Measurements from ENCODE around the gene ZNF804A.

- TF ChIP-seq TAF1 (conservative IDR thresholded peaks at IDR 0.05) (no peak), YY1 (IDR thresholded peaks at IDR 0.05) (no peak), EGR1 (IDR thresholded peaks at IDR 0.05; ENCODE audit: low read depth in 2 of 2) (no peak), GABPA (IDR thresholded peaks at IDR 0.05 in 1 of 2, conservative IDR thresholded peaks at IDR 0.05 in 1 of 2) (no peak), RAD21 (IDR thresholded peaks at IDR 0.05) (no peak), REST (IDR thresholded peaks at IDR 0.05) (no peak)
- TF ChIP-seq, protein P1, sequence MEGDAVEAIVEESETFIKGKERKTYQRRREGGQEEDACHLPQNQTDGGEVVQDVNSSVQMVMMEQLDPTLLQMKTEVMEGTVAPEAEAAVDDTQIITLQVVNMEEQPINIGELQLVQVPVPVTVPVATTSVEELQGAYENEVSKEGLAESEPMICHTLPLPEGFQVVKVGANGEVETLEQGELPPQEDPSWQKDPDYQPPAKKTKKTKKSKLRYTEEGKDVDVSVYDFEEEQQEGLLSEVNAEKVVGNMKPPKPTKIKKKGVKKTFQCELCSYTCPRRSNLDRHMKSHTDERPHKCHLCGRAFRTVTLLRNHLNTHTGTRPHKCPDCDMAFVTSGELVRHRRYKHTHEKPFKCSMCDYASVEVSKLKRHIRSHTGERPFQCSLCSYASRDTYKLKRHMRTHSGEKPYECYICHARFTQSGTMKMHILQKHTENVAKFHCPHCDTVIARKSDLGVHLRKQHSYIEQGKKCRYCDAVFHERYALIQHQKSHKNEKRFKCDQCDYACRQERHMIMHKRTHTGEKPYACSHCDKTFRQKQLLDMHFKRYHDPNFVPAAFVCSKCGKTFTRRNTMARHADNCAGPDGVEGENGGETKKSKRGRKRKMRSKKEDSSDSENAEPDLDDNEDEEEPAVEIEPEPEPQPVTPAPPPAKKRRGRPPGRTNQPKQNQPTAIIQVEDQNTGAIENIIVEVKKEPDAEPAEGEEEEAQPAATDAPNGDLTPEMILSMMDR (IDR thresholded peaks at IDR 0.05; ENCODE audit: low read depth, low read length, missing input control): no peak
These were observed 216.1 kb downstream of the ZNF804A start for GRCh38 chr2:184814421-184814820.

Measured in liver (tissue), 3 donors.